GM23338 (cell line): ENCODE results near the gene ZDHHC13. TPM values are rescaled to one million over a fixed set of nuclear protein-coding genes. Genes with fewer than 3 reads are reported as not detected.

Experiments
- ATAC-seq: fragments of 200-7000 bp; cut with Tn5 transposase; 3 replicates; pipeline ENCODE4 v1.9.1; 2020
- DNase-seq: peaks from one replicate; pipeline ENCODE4 v3.0.0-alpha.2; 2015; ENCODE audit warnings: low spot score
- H2AFZ ChIP-seq: fragments of 200-600 bp; sonication (generic); 2 replicates; pipeline ENCODE4 v1.8.0; 2016; ENCODE audit warnings: antibody characterized with exemption, mild to moderate bottlenecking, moderate library complexity
- H3F3A ChIP-seq: fragments of 200-600 bp; sonication (generic); replicated peaks from 2 replicates; pipeline ENCODE4 v1.8.0; 2017; ENCODE audit warnings: antibody characterized with exemption, mixed run types, low read depth
- H3K27ac ChIP-seq: fragments of 200-600 bp; sonication (generic); 2 replicates; pipeline ENCODE4 v1.6.1; 2016; ENCODE audit warnings: low read depth
- H3K27me3 ChIP-seq: fragments of 200-600 bp; sonication (generic); 2 replicates; pipeline ENCODE4 v1.8.0; 2016; ENCODE audit warnings: mild to moderate bottlenecking, mixed run types, moderate library complexity; ENCODE audit not compliant: insufficient read depth
- H3K36me3 ChIP-seq: fragments of 200-600 bp; sonication (generic); 2 replicates; pipeline ENCODE4 v1.8.0; 2016; ENCODE audit warnings: mild to moderate bottlenecking; ENCODE audit not compliant: insufficient read depth
- H3K4me1 ChIP-seq: fragments of 200-600 bp; sonication (generic); 2 replicates; pipeline ENCODE4 v1.8.0; 2016; ENCODE audit warnings: mild to moderate bottlenecking, moderate library complexity; ENCODE audit not compliant: insufficient read depth
- H3K4me2 ChIP-seq: fragments of 200-600 bp; sonication (generic); 2 replicates; pipeline ENCODE4 v1.7.1; 2017; ENCODE audit warnings: mixed run types
- H3K4me3 ChIP-seq: fragments of 200-600 bp; sonication (generic); 2 replicates; pipeline ENCODE4 v1.6.1; 2016; ENCODE audit warnings: mixed run types
- H3K79me2 ChIP-seq: fragments of 200-600 bp; sonication (generic); replicated peaks from 2 replicates; pipeline ENCODE4 v1.8.0; 2017; ENCODE audit warnings: mild to moderate bottlenecking; ENCODE audit not compliant: insufficient read depth
- H3K9me2 ChIP-seq: fragments of 200-600 bp; sonication (generic); 2 replicates; pipeline ENCODE4 v1.8.0; 2017; ENCODE audit not compliant: insufficient read depth
- H4K20me1 ChIP-seq: fragments of 200-600 bp; sonication (generic); replicated peaks from 2 replicates; pipeline ENCODE4 v1.8.0; 2017; ENCODE audit warnings: mild to moderate bottlenecking; ENCODE audit not compliant: insufficient read depth
- H3K27ac Mint-ChIP-seq: 2 replicates; pipeline ENCODE4 v1.8.0; 2020; ENCODE audit warnings: inconsistent platforms, mild to moderate bottlenecking, moderate library complexity, mixed read lengths
- H3K27me3 Mint-ChIP-seq: 3 replicates; pipeline ENCODE4 v1.8.0; 2022; ENCODE audit warnings: low read depth, mild to moderate bottlenecking, moderate library complexity, mixed read lengths, inconsistent platforms; ENCODE audit not compliant: insufficient read depth, poor library complexity
- H3K36me3 Mint-ChIP-seq: 3 replicates; pipeline ENCODE4 v1.8.0; 2021; ENCODE audit warnings: low read depth, mild to moderate bottlenecking, inconsistent platforms, moderate library complexity, mixed read lengths
- H3K4me1 Mint-ChIP-seq: 3 replicates; pipeline ENCODE4 v1.8.0; 2020; ENCODE audit warnings: mild to moderate bottlenecking, inconsistent platforms, mixed read lengths
- H3K4me3 Mint-ChIP-seq: 3 replicates; pipeline ENCODE4 v1.8.0; 2021; ENCODE audit warnings: moderate library complexity, mild to moderate bottlenecking, inconsistent platforms, mixed read lengths
- H3K9me3 Mint-ChIP-seq: 3 replicates; pipeline ENCODE4 v1.8.0; 2020; ENCODE audit warnings: moderate library complexity, mild to moderate bottlenecking, inconsistent platforms, mixed read lengths
- STAT1 ChIP-seq: IDR thresholded peaks from one replicate; pipeline ENCODE4 v1.6.1; 2016; ENCODE audit warnings: antibody characterized with exemption; ENCODE audit not compliant: unreplicated experiment
- ZNF331 ChIP-seq: fragments of 250-450 bp; sonication (Bioruptor Pico); IDR thresholded peaks from 2 replicates; pipeline ENCODE4 v1.5.0; 2020; ENCODE audit warnings: low read depth, mild to moderate bottlenecking, moderate library complexity
- polyA plus RNA-seq: library from polyadenylated mRNA; unstranded; fragments of >200 nt; fragmentation: Nextera tagmentation; extraction: Ambion mirVana; gene quantifications from 2 replicates; pipeline ENCODE4 v1.2.1, GENCODE V29; 2016
- total RNA-seq: library from RNA; depleted of rRNA; stranded (reverse); fragments of >200 nt; shearing (Covaris generic); gene quantifications from 2 replicates; pipeline ENCODE4 v1.2.3, GENCODE V29; 2014
- TF ChIP-seq, protein P1 (sequence below): fragments of 250-450 bp; sonication (Bioruptor Pico); IDR thresholded peaks from 2 replicates; pipeline ENCODE4 v1.5.0; 2020; ENCODE audit warnings: mild to moderate bottlenecking, moderate library complexity

Gene ZDHHC13
- total and polyA plus RNA-seq, 2 experiments from 2014 or later = 21.0 to 27.7 TPM

DNA sequence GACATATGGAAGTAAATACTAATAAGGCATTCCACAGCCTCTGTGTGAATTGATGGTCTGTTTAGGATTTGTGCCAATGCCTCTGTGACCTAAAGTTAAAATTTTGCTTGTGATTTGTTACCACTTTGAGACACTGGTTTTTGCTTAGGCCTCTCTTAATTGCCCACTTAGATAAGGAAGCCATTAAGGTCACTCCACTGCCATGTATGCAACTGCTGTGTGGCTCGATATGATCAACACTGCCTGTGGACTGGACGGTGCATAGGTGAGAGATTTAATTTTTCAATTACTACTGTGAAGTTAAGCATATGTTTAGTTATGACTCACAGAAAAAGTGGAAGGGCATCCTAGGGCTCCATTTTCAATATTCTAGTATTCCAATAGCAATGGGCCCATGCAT, 47.9 kb downstream of the ZDHHC13 start:
- ATAC-seq (no peak), DNase-seq (no peak)
- Histone ChIP-seq H3K4me2 (no peak overlapping the region), H3K4me1 (no peaks in the 10 kb centered on the region), H3K9me2 (no peaks in the 10 kb centered on the region), H3K27ac (no peak overlapping the region), H3K27me3 (no peaks in the 10 kb centered on the region), H4K20me1 (0 out of 2 replicates have a peak, but pooled peaks cover 3% of the 10 kb centered on the region), H3K79me2 (no peaks in the 10 kb centered on the region), H3K36me3 (peaks cover 24% of the 10 kb centered on the region), H2AFZ (no peak overlapping the region), H3F3A (no peaks in the 10 kb centered on the region), H3K4me3 (no peak overlapping the region)
- Mint-ChIP-seq H3K9me3 (no peaks in the 10 kb centered on the region), H3K27ac (no peak overlapping the region), H3K4me3 (no peak overlapping the region), H3K36me3 (peaks cover 23% of the 10 kb centered on the region; the same call in 2 of the 3 replicates), H3K4me1 (peaks cover 4% of the 10 kb centered on the region; the same call in 2 of the 3 replicates), H3K27me3 (no peaks in the 10 kb centered on the region)
- TF ChIP-seq ZNF331 (CRISPR knock-in tag) (no peak), STAT1 (no peak)

DNA sequence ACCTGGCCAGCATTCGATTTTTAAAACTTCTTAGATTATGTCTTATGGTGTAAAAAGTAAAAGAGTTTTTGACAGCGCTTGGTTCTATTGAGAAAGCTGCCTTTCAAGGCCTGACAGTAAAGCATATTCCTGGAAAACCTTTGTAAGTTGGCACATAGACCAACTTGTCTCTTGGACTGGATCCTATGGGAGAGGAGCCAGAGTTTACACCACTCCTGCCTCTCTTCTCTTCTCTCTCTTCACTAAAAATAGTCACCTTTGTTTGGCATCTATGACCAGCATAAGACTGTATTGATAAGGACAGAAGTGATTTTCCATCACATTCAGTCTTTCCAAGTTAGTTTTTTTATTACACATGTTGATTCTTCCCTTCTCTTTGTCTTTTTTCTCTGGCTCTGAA, 51.1 kb downstream of the ZDHHC13 start:
- Mint-ChIP-seq H3K4me1 (peaks cover 4% of the 10 kb centered on the region; the same call in 2 of the 3 replicates), H3K27me3 (no peaks in the 10 kb centered on the region), H3K36me3 (peaks cover 30% of the 10 kb centered on the region), H3K27ac (no peak overlapping the region), H3K9me3 (no peaks in the 10 kb centered on the region), H3K4me3 (no peak overlapping the region)
- no peak overlapping the region for H3K27ac ChIP-seq
- ATAC-seq = no peak
- TF ChIP-seq, protein P1, sequence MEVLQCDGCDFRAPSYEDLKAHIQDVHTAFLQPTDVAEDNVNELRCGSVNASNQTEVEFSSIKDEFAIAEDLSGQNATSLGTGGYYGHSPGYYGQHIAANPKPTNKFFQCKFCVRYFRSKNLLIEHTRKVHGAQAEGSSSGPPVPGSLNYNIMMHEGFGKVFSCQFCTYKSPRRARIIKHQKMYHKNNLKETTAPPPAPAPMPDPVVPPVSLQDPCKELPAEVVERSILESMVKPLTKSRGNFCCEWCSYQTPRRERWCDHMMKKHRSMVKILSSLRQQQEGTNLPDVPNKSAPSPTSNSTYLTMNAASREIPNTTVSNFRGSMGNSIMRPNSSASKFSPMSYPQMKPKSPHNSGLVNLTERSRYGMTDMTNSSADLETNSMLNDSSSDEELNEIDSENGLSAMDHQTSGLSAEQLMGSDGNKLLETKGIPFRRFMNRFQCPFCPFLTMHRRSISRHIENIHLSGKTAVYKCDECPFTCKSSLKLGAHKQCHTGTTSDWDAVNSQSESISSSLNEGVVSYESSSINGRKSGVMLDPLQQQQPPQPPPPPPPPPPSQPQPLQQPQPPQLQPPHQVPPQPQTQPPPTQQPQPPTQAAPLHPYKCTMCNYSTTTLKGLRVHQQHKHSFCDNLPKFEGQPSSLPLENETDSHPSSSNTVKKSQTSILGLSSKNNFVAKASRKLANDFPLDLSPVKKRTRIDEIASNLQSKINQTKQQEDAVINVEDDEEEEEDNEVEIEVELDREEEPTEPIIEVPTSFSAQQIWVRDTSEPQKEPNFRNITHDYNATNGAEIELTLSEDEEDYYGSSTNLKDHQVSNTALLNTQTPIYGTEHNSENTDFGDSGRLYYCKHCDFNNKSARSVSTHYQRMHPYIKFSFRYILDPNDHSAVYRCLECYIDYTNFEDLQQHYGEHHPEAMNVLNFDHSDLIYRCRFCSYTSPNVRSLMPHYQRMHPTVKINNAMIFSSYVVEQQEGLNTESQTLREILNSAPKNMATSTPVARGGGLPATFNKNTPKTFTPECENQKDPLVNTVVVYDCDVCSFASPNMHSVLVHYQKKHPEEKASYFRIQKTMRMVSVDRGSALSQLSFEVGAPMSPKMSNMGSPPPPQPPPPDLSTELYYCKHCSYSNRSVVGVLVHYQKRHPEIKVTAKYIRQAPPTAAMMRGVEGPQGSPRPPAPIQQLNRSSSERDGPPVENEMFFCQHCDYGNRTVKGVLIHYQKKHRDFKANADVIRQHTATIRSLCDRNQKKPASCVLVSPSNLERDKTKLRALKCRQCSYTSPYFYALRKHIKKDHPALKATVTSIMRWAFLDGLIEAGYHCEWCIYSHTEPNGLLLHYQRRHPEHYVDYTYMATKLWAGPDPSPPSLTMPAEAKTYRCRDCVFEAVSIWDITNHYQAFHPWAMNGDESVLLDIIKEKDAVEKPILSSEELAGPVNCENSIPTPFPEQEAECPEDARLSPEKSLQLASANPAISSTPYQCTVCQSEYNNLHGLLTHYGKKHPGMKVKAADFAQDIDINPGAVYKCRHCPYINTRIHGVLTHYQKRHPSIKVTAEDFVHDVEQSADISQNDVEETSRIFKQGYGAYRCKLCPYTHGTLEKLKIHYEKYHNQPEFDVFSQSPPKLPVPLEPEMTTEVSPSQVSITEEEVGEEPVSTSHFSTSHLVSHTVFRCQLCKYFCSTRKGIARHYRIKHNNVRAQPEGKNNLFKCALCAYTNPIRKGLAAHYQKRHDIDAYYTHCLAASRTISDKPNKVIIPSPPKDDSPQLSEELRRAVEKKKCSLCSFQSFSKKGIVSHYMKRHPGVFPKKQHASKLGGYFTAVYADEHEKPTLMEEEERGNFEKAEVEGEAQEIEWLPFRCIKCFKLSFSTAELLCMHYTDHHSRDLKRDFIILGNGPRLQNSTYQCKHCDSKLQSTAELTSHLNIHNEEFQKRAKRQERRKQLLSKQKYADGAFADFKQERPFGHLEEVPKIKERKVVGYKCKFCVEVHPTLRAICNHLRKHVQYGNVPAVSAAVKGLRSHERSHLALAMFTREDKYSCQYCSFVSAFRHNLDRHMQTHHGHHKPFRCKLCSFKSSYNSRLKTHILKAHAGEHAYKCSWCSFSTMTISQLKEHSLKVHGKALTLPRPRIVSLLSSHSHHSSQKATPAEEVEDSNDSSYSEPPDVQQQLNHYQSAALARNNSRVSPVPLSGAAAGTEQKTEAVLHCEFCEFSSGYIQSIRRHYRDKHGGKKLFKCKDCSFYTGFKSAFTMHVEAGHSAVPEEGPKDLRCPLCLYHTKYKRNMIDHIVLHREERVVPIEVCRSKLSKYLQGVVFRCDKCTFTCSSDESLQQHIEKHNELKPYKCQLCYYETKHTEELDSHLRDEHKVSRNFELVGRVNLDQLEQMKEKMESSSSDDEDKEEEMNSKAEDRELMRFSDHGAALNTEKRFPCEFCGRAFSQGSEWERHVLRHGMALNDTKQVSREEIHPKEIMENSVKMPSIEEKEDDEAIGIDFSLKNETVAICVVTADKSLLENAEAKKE (CRISPR knock-in tag) = no peak
- H3K36me3 ChIP-seq = peaks cover 34% of the 10 kb centered on the region
- H2AFZ ChIP-seq = no peak overlapping the region
- no peak overlapping the region for H3K4me2 ChIP-seq
- no peak for DNase-seq
- H3K79me2 ChIP-seq = no peaks in the 10 kb centered on the region
- H3K27me3 ChIP-seq = no peaks in the 10 kb centered on the region
- H3F3A ChIP-seq = no peaks in the 10 kb centered on the region
- no peak overlapping the region for H3K4me3 ChIP-seq
- H3K4me1 ChIP-seq = no peaks in the 10 kb centered on the region
- H3K9me2 ChIP-seq = no peaks in the 10 kb centered on the region
- 0 out of 2 replicates have a peak, but pooled peaks cover 3% of the 10 kb centered on the region for H4K20me1 ChIP-seq
